Measurements from ENCODE around the gene EPS8. TPM values are rescaled to one million over a fixed set of nuclear protein-coding genes. Genes with fewer than 3 reads are reported as not detected.

EPS8 gene
- polyA plus RNA-seq, 1 donor (not counting 4 experiments of a cell fraction or from before 2014, with no cell fraction given): 4.0 TPM

- dilution Hi-C loops (cut with MboI; ENCODE audit: extremely low pct_ligation_motif_present, low sequenced_read_pairs): no loop called here
- no peaks in the 10 kb centered on the region for H4K20me1 ChIP-seq (ENCODE audit: control insufficient read depth, extremely low read depth, insufficient read depth, low read length)
- TF ChIP-seq CTCF (optimal IDR thresholded peaks at IDR 0.05 in 1 of 3, IDR thresholded peaks at IDR 0.05 in 1 of 3, conservative IDR thresholded peaks at IDR 0.05 in 1 of 3; ENCODE audit: extremely low read depth in 1 of 3, insufficient read depth in 2 of 3, low read length in 3 of 3): no peak
- TF ChIP-seq EZH2 (IDR thresholded peaks at IDR 0.05; ENCODE audit: low read length): no peak
- H3K9me1 ChIP-seq (ENCODE audit: control insufficient read depth, extremely low read depth, insufficient read depth, low read length): no peaks in the 10 kb centered on the region
- H3K9me3 ChIP-seq (ENCODE audit: control insufficient read depth, low read depth, low read length): no peaks in the 10 kb centered on the region
- no peak overlapping the region for H3K4me2 ChIP-seq (ENCODE audit: control insufficient read depth, extremely low read depth, insufficient read depth, low read depth, low read length)
- no peaks in the 10 kb centered on the region for H3K36me3 ChIP-seq (ENCODE audit: control insufficient read depth in 2 of 2, extremely low read depth in 1 of 2, insufficient read depth in 2 of 2, low read length in 2 of 2)
- no peak overlapping the region for H3K9ac ChIP-seq (ENCODE audit: control insufficient read depth, extremely low read depth, insufficient read depth, low read length)
- no peak overlapping the region for H3K27ac ChIP-seq (ENCODE audit: control insufficient read depth, insufficient read depth, low read length)
- no peaks in the 10 kb centered on the region for H3K79me2 ChIP-seq (ENCODE audit: control insufficient read depth, insufficient read depth, low read length)
- DNase-seq (ENCODE audit: low read depth, low spot score) (no peak), FAIRE-seq (no peak)
- H3K27me3 ChIP-seq (ENCODE audit: control insufficient read depth, extremely low read depth, insufficient read depth, low read length): no peaks in the 10 kb centered on the region
- no peaks in the 10 kb centered on the region for H3K4me1 ChIP-seq (ENCODE audit: control insufficient read depth, extremely low read depth, insufficient read depth, low read length)
- H3K4me3 ChIP-seq (ENCODE audit: control insufficient read depth in 2 of 3, extremely low read depth in 1 of 3, insufficient read depth in 2 of 3, low read depth in 1 of 3, low read length in 3 of 3): no peak overlapping the region
- H2AFZ ChIP-seq (ENCODE audit: control insufficient read depth, low read length): no peak overlapping the region
Measured at GRCh38 chr12:15608406-15608805, 180.8 kb downstream of the EPS8 start.

- no peaks in the 10 kb centered on the region for H4K20me1 ChIP-seq (ENCODE audit: control insufficient read depth, extremely low read depth, insufficient read depth, low read length)
- dilution Hi-C loops (cut with MboI; ENCODE audit: extremely low pct_ligation_motif_present, low sequenced_read_pairs): no loop called here
- H3K27ac ChIP-seq (ENCODE audit: control insufficient read depth, insufficient read depth, low read length): no peak overlapping the region
- H3K4me3 ChIP-seq (ENCODE audit: control insufficient read depth in 2 of 3, extremely low read depth in 1 of 3, insufficient read depth in 2 of 3, low read depth in 1 of 3, low read length in 3 of 3): no peak overlapping the region
- H3K36me3 ChIP-seq (ENCODE audit: control insufficient read depth in 2 of 2, extremely low read depth in 1 of 2, insufficient read depth in 2 of 2, low read length in 2 of 2): no peaks in the 10 kb centered on the region
- no peaks in the 10 kb centered on the region for H3K27me3 ChIP-seq (ENCODE audit: control insufficient read depth, extremely low read depth, insufficient read depth, low read length)
- H3K4me1 ChIP-seq (ENCODE audit: control insufficient read depth, extremely low read depth, insufficient read depth, low read length): peaks cover 6% of the 10 kb centered on the region
- no peaks in the 10 kb centered on the region for H3K9me3 ChIP-seq (ENCODE audit: control insufficient read depth, low read depth, low read length)
- FAIRE-seq: no peak
- H3K79me2 ChIP-seq (ENCODE audit: control insufficient read depth, insufficient read depth, low read length): no peaks in the 10 kb centered on the region
- no peak for DNase-seq (ENCODE audit: low read depth, low spot score)
- TF ChIP-seq CTCF (optimal IDR thresholded peaks at IDR 0.05 in 1 of 3, IDR thresholded peaks at IDR 0.05 in 1 of 3, conservative IDR thresholded peaks at IDR 0.05 in 1 of 3; ENCODE audit: extremely low read depth in 1 of 3, insufficient read depth in 2 of 3, low read length in 3 of 3) (no peak), EZH2 (IDR thresholded peaks at IDR 0.05; ENCODE audit: low read length) (no peak)
- H3K9me1 ChIP-seq (ENCODE audit: control insufficient read depth, extremely low read depth, insufficient read depth, low read length): no peaks in the 10 kb centered on the region
- H3K9ac ChIP-seq (ENCODE audit: control insufficient read depth, extremely low read depth, insufficient read depth, low read length): no peak overlapping the region
- H2AFZ ChIP-seq (ENCODE audit: control insufficient read depth, low read length): no peak overlapping the region
- no peak overlapping the region for H3K4me2 ChIP-seq (ENCODE audit: control insufficient read depth, extremely low read depth, insufficient read depth, low read depth, low read length)
Measured at GRCh38 chr12:15605881-15606590, 183.2 kb downstream of the EPS8 start.
